Transverse colon (tissue), 4 donors: Measurements from ENCODE around the gene MPZL3. TPM values are rescaled to one million over a fixed set of nuclear protein-coding genes. Genes with fewer than 3 reads are reported as not detected.

Experiments used
- DNase-seq: peaks from one replicate; pipeline ENCODE4 v3.0.0-alpha.2; 2019
- H3K27ac ChIP-seq, 4 donors: fragments of 200-600 bp; sonication (generic); 2 replicates each; pipeline ENCODE4 v1.5.1; 2016 to 2018; ENCODE audit warnings: inconsistent platforms in 4 of 4
- H3K27me3 ChIP-seq: fragments of 200-600 bp; sonication (generic); 2 replicates; pipeline ENCODE4 v1.5.1; 2017; ENCODE audit warnings: inconsistent platforms
- H3K36me3 ChIP-seq, 4 donors: fragments of 200-600 bp; sonication (generic); 2 replicates each; pipeline ENCODE4 v1.5.1; 2017 to 2019; ENCODE audit warnings: inconsistent platforms in 4 of 4
- H3K4me1 ChIP-seq, 4 donors: fragments of 200-600 bp; sonication (generic); 2 replicates each; pipeline ENCODE4 v1.5.1; 2017 to 2020; ENCODE audit warnings: inconsistent platforms in 4 of 4
- H3K4me3 ChIP-seq, 4 donors: fragments of 200-600 bp; sonication (generic); 1 replicate in 1 of 4; 2 replicates in 3 of 4; pipeline versions ENCODE4 v1.5.1 to v1.6.1; 2017 to 2019; ENCODE audit warnings: inconsistent platforms in 4 of 4
- H3K9me3 ChIP-seq, 2 donors: fragments of 200-600 bp; sonication (generic); 2 replicates each; pipeline ENCODE4 v1.5.1; 2017 to 2019; ENCODE audit warnings: inconsistent platforms in 2 of 2
- CTCF ChIP-seq, 5 experiments: fragments of 200-600 bp in 3 of 5; fragments of 450-650 bp in 2 of 5; sonication (generic) in 3 of 5; IDR thresholded peaks; 1 replicate in 2 of 5; 2 replicates in 3 of 5; pipeline ENCODE4 v1.5.1; 2016 to 2017; ENCODE audit warnings: antibody characterized with exemption in 5 of 5, inconsistent platforms in 3 of 5, mild to moderate bottlenecking in 2 of 5, moderate library complexity in 1 of 5
- EP300 ChIP-seq: sonication (generic); formaldehyde crosslinking; IDR thresholded peaks from one replicate; pipeline ENCODE4 v1.6.1; 2017; ENCODE audit warnings: antibody characterized with exemption, low read depth
- POLR2A ChIP-seq: fragments of 450-650 bp; IDR thresholded peaks from one replicate; pipeline ENCODE4 v1.6.1; 2016; ENCODE audit warnings: antibody characterized with exemption, mild to moderate bottlenecking, moderate library complexity
- POLR2AphosphoS5 ChIP-seq, 3 donors: sonication (generic); formaldehyde crosslinking; IDR thresholded peaks; one replicate each; pipeline ENCODE4 v1.6.1; 2016; ENCODE audit warnings: antibody characterized with exemption in 3 of 3
- WGBS, 2 donors: methylation state at CpG; one replicate each; pipeline ENCODE4 v1.1.5; 2018; ENCODE audit warnings: low coverage in 1 of 2; 5-methylcytosine and 5-hydroxymethylcytosine counted together
- in situ Hi-C, 4 donors: fragments of 200-750 bp; cut with MboI; loops; one replicate each; pipeline versions ENCODE4 v1.15.0 to v1.15.1; 2017; ENCODE audit warnings: low sequenced_read_pairs in 3 of 4, low pct_ligation_motif_present in 1 of 4, low pct_unique_long_range_greater_than_20kb in 1 of 4
- intact Hi-C: fragments of 100-400 bp; cut with DNase I; formaldehyde crosslinking; loops from one replicate; pipeline ENCODE4 v1.15.1; 2023; ENCODE audit warnings: low total_unique reads
- total RNA-seq, 4 donors: library from RNA; depleted of rRNA; stranded (reverse); fragments of >200 nt; gene quantifications; one replicate each; pipeline ENCODE4 v1.1.0, GENCODE V29; 2016

MPZL3 gene
- 10 to 100 TPM in 2 of 4 donors, 1 to 10 TPM in 2; 2.4 to 15.2 (median 8.2) TPM for total RNA-seq

GRCh38 chr11:118251858-118252652, at the start of gene MPZL3:
MPZL3 (minus strand) TSS chr11:118252365; CDS start chr11:118252294, 71 bp downstream.
- TF ChIP-seq POLR2A (peak; percentile 90), EP300 (no peak), CTCF (IDR thresholded peaks at IDR 0.05) (peak in 1 of 5 experiments; percentile 13), POLR2AphosphoS5 (IDR thresholded peaks at IDR 0.05) (peak; percentile 66 to 97 (median 95))
- 2% methylated on average over 10 to 24 of the region's 33 CpGs for WGBS, 2 donors
- Histone ChIP-seq H3K4me1 (peaks cover 0 to 27% (median 8%) of the 10 kb centered on the region in 4 donors), H3K4me3 (peak within 1 kb of the TSS; percentile 36 to 70 (median 57)), H3K36me3 (peaks cover 0 to 4% (median 0%) of the 10 kb centered on the region in 4 donors), H3K27ac (peak within 1 kb of the TSS; percentile 84 to 89 (median 86)), H3K27me3 (peaks cover 3% of the 10 kb centered on the region), H3K9me3 (no peaks in the 10 kb centered on the region)
- intact Hi-C loops (no loop called here), in situ Hi-C loops (no loop called here)
- peak; percentile 95 for DNase-seq

- H3K9me3 ChIP-seq = no peaks in the 10 kb centered on the region
- H3K4me1 ChIP-seq = no peaks in the 10 kb centered on the region
- in situ Hi-C loops = no loop called here
- H3K36me3 ChIP-seq = no peaks in the 10 kb centered on the region
- WGBS, 2 donors = 65 to 70% methylated on average over 5 to 8 of the region's 8 CpGs
- no peak overlapping the region for H3K27ac ChIP-seq
- H3K27me3 ChIP-seq = peaks cover 19% of the 10 kb centered on the region
- TF ChIP-seq CTCF (IDR thresholded peaks at IDR 0.05) (no peak), POLR2A (no peak), EP300 (no peak), POLR2AphosphoS5 (IDR thresholded peaks at IDR 0.05) (no peak)
- no peak overlapping the region for H3K4me3 ChIP-seq
- DNase-seq = no peak
- intact Hi-C loops = no loop called here
Measured at GRCh38 chr11:118301600-118302195, 49.5 kb upstream of the MPZL3 start.

- Histone ChIP-seq H3K4me3 (no peak overlapping the region), H3K9me3 (no peaks in the 10 kb centered on the region), H3K27me3 (peaks cover 4% of the 10 kb centered on the region), H3K36me3 (no peaks in the 10 kb centered on the region), H3K4me1 (no peaks in the 10 kb centered on the region), H3K27ac (no peak overlapping the region)
- TF ChIP-seq CTCF (IDR thresholded peaks at IDR 0.05) (peak; percentile 40 to 55 (median 51)), POLR2A (no peak)
- peak; percentile 34 for DNase-seq
- 21 to 51% methylated on average over 2 to 3 of the region's 3 CpGs for WGBS, 2 donors
- in situ Hi-C loops (loop anchor here in 3 of 4 donors (5.0 to 25.0 kb wide), 4 partner anchors 49 to 109 kb away; partner anchors contain the start of genes CD3D (in 1 of the 3), CD3G (in 1 of the 3), SCN2B (in 1 of the 3) and UBE4A (in 1 of the 3)), intact Hi-C loops (no loop called here)
Measured at GRCh38 chr11:118295815-118296454, 43.8 kb upstream of the MPZL3 start.

DNA sequence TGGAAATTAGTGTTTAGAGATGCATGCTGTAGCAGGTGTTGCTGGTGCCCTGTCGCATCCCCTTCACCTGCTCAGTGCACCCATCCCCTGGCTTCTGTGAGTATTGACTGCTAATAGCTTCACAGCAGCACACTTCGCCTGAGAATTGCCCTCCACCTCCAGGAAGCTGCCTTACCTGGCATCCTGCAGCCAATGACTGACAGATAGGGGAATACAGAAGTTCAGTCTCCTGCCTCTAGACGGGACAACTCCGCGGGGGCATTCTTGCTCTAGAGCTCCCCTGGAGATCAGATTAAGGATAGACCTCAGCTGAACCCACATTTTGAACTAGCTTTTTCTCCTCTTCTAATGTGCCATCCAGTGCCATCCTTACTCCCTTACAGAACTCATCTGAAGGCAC, 43.0 kb upstream of the MPZL3 start:
- 60 to 78% methylated on average over 2 to 5 of the region's 5 CpGs for WGBS, 2 donors
- Histone ChIP-seq H3K27ac (no peak overlapping the region), H3K4me3 (no peak overlapping the region), H3K9me3 (no peaks in the 10 kb centered on the region), H3K4me1 (peaks cover 0 to 3% (median 0%) of the 10 kb centered on the region in 4 donors), H3K27me3 (peaks cover 4% of the 10 kb centered on the region), H3K36me3 (no peaks in the 10 kb centered on the region)
- no peak for DNase-seq
- in situ Hi-C loops = loop anchor here in 3 of 4 donors (5.0 to 25.0 kb wide), 4 partner anchors 50 to 108 kb away; partner anchors contain the start of genes CD3D (in 1 of the 3), CD3G (in 1 of the 3), SCN2B (in 1 of the 3) and UBE4A (in 1 of the 3)
- intact Hi-C loops = no loop called here
- TF ChIP-seq CTCF (IDR thresholded peaks at IDR 0.05) = no peak
- no peak for TF ChIP-seq EP300
- no peak for TF ChIP-seq POLR2A
- TF ChIP-seq POLR2AphosphoS5 (IDR thresholded peaks at IDR 0.05) = no peak
